ENCODE data around the gene NME7. TPM values are rescaled to one million over a fixed set of nuclear protein-coding genes. Genes with fewer than 3 reads are reported as not detected.

Gene NME7
- total RNA-seq, 1 experiment from 2014 or later = 21.8 TPM

DNA sequence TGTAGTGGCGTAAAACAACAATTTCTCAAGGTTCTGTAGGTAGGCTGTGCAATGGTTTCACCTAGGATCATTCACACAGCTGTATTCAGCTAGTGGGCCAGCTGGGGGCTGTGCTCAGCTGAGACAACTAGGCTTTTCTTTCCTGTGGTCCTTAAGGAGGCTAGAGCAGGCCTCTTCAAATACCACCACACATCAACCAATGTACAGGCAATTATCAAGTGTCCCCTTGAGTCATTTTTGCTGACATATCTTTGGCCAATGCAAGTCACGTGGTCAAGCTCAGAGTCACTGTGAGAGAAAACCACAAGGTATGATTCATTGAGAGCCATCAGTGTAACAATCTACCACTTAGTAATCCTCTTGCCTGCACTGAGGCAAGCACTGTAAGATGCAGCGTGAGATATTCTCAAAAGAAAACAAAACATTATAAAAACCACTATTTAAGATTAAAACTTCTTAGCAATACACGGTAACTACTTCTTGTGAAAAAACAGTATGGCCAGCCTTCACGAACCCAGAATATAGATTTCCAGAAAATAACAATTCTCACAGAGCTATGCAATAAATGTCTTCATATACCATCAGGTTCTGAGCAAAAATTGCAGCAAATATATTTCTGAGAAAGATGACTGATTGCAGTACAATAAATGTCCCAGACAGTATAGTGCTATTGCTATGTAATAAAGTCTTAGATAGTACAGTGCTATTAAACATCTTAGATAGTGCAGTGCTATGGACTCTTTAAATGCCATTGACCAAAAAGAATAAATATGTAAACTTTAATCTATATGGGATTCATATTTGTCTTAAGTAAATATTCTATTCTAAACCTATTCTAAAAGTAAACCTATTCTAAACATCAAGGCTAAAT, 55.3 kb downstream of the NME7 start:
- peaks cover 0 to 14% of the 10 kb centered on the region in 2 experiments; a peak in 3 of 4 replicates for H3K4me1 ChIP-seq (ENCODE audit: control insufficient read depth in 1 of 2, insufficient read depth in 2 of 2, low read length in 2 of 2)
- no peak overlapping the region for H3K9ac ChIP-seq (ENCODE audit: low read length)
- ATAC-seq = peak; percentile 97
- no peaks in the 10 kb centered on the region for H4K20me1 ChIP-seq (ENCODE audit: insufficient read depth)
- H2AFZ ChIP-seq (ENCODE audit: low read depth, low read length, poor library complexity, severe bottlenecking) = no peak overlapping the region
- H3K9me2 ChIP-seq (ENCODE audit: insufficient read depth) = no peaks in the 10 kb centered on the region
- RAD21 ChIA-PET (ENCODE audit: low non-redundant PET in 1 of 2, low total read pairs in 2 of 2, uncharacterized antibody in 2 of 2, unreplicated experiment in 2 of 2) = no interaction called here
- no peak overlapping the region for H3K4me3 ChIP-seq (replicated peaks in 1 of 2; ENCODE audit: low read depth in 1 of 2, low read length in 2 of 2)
- H3K27me3 ChIP-seq (ENCODE audit: insufficient read depth, low read length) = no peaks in the 10 kb centered on the region
- CTCF ChIA-PET = no interaction called here
- intact Hi-C loops (cut with micrococcal nuclease) = no loop called here
- H3K79me2 ChIP-seq (ENCODE audit: insufficient read depth, low read length) = no peaks in the 10 kb centered on the region
- POLR2A ChIA-PET = no interaction called here
- H3K4me2 ChIP-seq (ENCODE audit: low read length) = peak overlapping the region; percentile 61
- no TSS peak for BruUV-seq (replicated peaks)
- no peak overlapping the region for H3K27ac ChIP-seq (ENCODE audit: low read depth, low read length)
- DNase-seq (ENCODE audit: low read depth, low spot score) = peak; percentile 90
- H3K36me3 ChIP-seq (ENCODE audit: control insufficient read depth in 1 of 2, insufficient read depth in 2 of 2, low read length in 2 of 2) = no peaks in the 10 kb centered on the region
- no peaks in the 10 kb centered on the region for H3K9me3 ChIP-seq (ENCODE audit: control insufficient read depth in 1 of 2, insufficient read depth in 1 of 2, low read depth in 1 of 2, low read length in 2 of 2)
- TF ChIP-seq SP1 (IDR thresholded peaks at IDR 0.05; ENCODE audit: low read depth) (peak; percentile 59), ZFX (IDR thresholded peaks at IDR 0.05) (no peak), FOSL1 (IDR thresholded peaks at IDR 0.05; ENCODE audit: low read depth) (peak; percentile 75), YY1 (IDR thresholded peaks at IDR 0.05; ENCODE audit: extremely low read depth, insufficient replicate concordance, low read depth, low read length) (no peak), EZH2phosphoT487 (IDR thresholded peaks at IDR 0.05; ENCODE audit: borderline replicate concordance) (no peak), CBX3 (IDR thresholded peaks at IDR 0.05; ENCODE audit: low read depth) (peak; percentile 73; the same call in 1 of the 2 replicates), EZH2 (IDR thresholded peaks at IDR 0.05) (no peak), POLR2A (IDR thresholded peaks at IDR 0.05; ENCODE audit: borderline replicate concordance, extremely low read depth, insufficient read depth, insufficient read length) (no peak), RAD21 (IDR thresholded peaks at IDR 0.05; ENCODE audit: low read depth) (no peak), EGR1 (IDR thresholded peaks at IDR 0.05; ENCODE audit: low read depth) (no peak), ZBTB33 (IDR thresholded peaks at IDR 0.05; ENCODE audit: extremely low read depth, insufficient replicate concordance, low read length) (no peak), ELF1 (IDR thresholded peaks at IDR 0.05; ENCODE audit: borderline replicate concordance, low read depth) (no peak), CEBPB (IDR thresholded peaks at IDR 0.05; ENCODE audit: low read depth) (peak; percentile 26; the same call in 1 of the 2 replicates), ZNF274 (IDR thresholded peaks at IDR 0.05; ENCODE audit: low read depth, low read length) (no peak), JUND (IDR thresholded peaks at IDR 0.05) (peak; percentile 78), POLR2AphosphoS5 (IDR thresholded peaks at IDR 0.05; ENCODE audit: low read depth, low read length) (no peak), TCF7L2 (IDR thresholded peaks at IDR 0.05; ENCODE audit: borderline replicate concordance, extremely low read depth, insufficient read depth, insufficient read length) (no peak), SIN3A (IDR thresholded peaks at IDR 0.05; ENCODE audit: low read depth) (no peak)
- TF ChIP-seq, protein P1, sequence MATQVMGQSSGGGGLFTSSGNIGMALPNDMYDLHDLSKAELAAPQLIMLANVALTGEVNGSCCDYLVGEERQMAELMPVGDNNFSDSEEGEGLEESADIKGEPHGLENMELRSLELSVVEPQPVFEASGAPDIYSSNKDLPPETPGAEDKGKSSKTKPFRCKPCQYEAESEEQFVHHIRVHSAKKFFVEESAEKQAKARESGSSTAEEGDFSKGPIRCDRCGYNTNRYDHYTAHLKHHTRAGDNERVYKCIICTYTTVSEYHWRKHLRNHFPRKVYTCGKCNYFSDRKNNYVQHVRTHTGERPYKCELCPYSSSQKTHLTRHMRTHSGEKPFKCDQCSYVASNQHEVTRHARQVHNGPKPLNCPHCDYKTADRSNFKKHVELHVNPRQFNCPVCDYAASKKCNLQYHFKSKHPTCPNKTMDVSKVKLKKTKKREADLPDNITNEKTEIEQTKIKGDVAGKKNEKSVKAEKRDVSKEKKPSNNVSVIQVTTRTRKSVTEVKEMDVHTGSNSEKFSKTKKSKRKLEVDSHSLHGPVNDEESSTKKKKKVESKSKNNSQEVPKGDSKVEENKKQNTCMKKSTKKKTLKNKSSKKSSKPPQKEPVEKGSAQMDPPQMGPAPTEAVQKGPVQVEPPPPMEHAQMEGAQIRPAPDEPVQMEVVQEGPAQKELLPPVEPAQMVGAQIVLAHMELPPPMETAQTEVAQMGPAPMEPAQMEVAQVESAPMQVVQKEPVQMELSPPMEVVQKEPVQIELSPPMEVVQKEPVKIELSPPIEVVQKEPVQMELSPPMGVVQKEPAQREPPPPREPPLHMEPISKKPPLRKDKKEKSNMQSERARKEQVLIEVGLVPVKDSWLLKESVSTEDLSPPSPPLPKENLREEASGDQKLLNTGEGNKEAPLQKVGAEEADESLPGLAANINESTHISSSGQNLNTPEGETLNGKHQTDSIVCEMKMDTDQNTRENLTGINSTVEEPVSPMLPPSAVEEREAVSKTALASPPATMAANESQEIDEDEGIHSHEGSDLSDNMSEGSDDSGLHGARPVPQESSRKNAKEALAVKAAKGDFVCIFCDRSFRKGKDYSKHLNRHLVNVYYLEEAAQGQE (IDR thresholded peaks at IDR 0.05; ENCODE audit: low read depth) = no peak
- TF ChIP-seq, protein P2, sequence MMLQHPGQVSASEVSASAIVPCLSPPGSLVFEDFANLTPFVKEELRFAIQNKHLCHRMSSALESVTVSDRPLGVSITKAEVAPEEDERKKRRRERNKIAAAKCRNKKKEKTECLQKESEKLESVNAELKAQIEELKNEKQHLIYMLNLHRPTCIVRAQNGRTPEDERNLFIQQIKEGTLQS (IDR thresholded peaks at IDR 0.05) = no peak
